Cardiac muscle cell (in vitro differentiated cells and primary cell): ENCODE results near the gene UNC80. TPM values are rescaled to one million over a fixed set of nuclear protein-coding genes. Genes with fewer than 3 reads are reported as not detected.

Experiments
- DNase-seq, 2 donors: peaks; one replicate each; pipeline versions ENCODE4 v3.0.0 to v3.0.0-alpha.2; 2010 to 2017; ENCODE audit warnings: low read depth in 1 of 2, low spot score in 1 of 2
- H3K27ac ChIP-seq: fragments of 200-600 bp; sonication (generic); 2 replicates; pipeline ENCODE4 v1.5.1; 2016
- H3K27me3 ChIP-seq: fragments of 200-600 bp; sonication (generic); 2 replicates; pipeline ENCODE4 v1.6.0; 2016; ENCODE audit warnings: control low read depth
- H3K36me3 ChIP-seq: fragments of 200-600 bp; sonication (generic); 2 replicates; pipeline ENCODE4 v1.5.1; 2016; ENCODE audit warnings: control low read depth
- H3K4me1 ChIP-seq: fragments of 200-600 bp; sonication (generic); 2 replicates; pipeline ENCODE4 v1.8.1; 2017; ENCODE audit warnings: low read depth, mild to moderate bottlenecking, mixed run types
- H3K4me3 ChIP-seq: fragments of 200-600 bp; sonication (generic); 2 replicates; pipeline ENCODE4 v1.5.1; 2016; ENCODE audit warnings: mild to moderate bottlenecking
- H3K9me3 ChIP-seq: fragments of 200-600 bp; sonication (generic); 2 replicates; pipeline ENCODE4 v1.5.1; 2017; ENCODE audit warnings: low read depth, mild to moderate bottlenecking, control low read depth
- CTCF ChIP-seq: IDR thresholded peaks from 2 replicates; pipeline ENCODE4 v1.5.1; 2012; ENCODE audit warnings: low read depth, mild to moderate bottlenecking, low read length
- polyA plus RNA-seq: library from polyadenylated mRNA; unstranded; fragments of >200 nt; fragmentation: Nextera tagmentation; extraction: Ambion mirVana; gene quantifications from 2 replicates; pipeline ENCODE4 v1.2.1, GENCODE V29; 2016
- total RNA-seq: library from RNA; depleted of rRNA; stranded (reverse); fragments of >200 nt; gene quantifications from 2 replicates; pipeline ENCODE4 v1.2.3, GENCODE V29; 2016

Gene UNC80
- total and polyA plus RNA-seq, 2 experiments from 2014 or later: 0.39 to 0.54 TPM

- Histone ChIP-seq H3K27me3 (no peaks in the 10 kb centered on the region), H3K4me3 (no peak overlapping the region), H3K9me3 (no peaks in the 10 kb centered on the region), H3K36me3 (no peaks in the 10 kb centered on the region), H3K4me1 (no peaks in the 10 kb centered on the region), H3K27ac (no peak overlapping the region)
- no peak for DNase-seq
- no peak for TF ChIP-seq CTCF
These were observed 205.2 kb downstream of the UNC80 start for GRCh38 chr2:209976698-209977385.

- Histone ChIP-seq H3K27ac (no peak overlapping the region), H3K27me3 (no peaks in the 10 kb centered on the region), H3K4me1 (no peaks in the 10 kb centered on the region), H3K36me3 (no peaks in the 10 kb centered on the region), H3K4me3 (no peak overlapping the region), H3K9me3 (no peaks in the 10 kb centered on the region)
- peak; percentile 39 to 60 for DNase-seq
- peak; percentile 46 for TF ChIP-seq CTCF
These were observed 206.0 kb downstream of the UNC80 start for GRCh38 chr2:209977386-209978239.

DNA sequence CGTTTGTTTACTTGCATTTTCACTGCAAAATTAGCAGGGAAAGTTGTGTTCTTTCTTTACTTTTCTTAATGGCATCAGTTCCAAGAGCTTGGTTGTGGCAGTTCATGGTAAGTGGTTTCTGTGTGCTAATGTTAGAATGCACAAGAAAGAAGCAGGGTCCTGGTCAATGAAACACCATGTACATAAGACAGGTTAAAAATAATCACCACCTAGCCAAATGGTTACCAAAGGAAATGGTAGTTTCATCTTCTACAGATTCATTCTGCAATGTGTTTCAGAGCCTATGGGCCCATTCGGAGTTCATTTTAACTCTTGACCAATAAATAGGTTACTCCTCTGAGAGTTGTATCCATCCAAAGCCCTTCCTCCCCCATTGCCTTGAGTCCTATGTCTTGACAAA is 212.7 kb downstream of the UNC80 start:
- no peak overlapping the region for H3K27ac ChIP-seq
- H3K27me3 ChIP-seq: no peaks in the 10 kb centered on the region
- DNase-seq: no peak
- no peaks in the 10 kb centered on the region for H3K9me3 ChIP-seq
- H3K4me1 ChIP-seq: no peaks in the 10 kb centered on the region
- H3K36me3 ChIP-seq: no peaks in the 10 kb centered on the region
- H3K4me3 ChIP-seq: no peak overlapping the region
- TF ChIP-seq CTCF: no peak

DNA sequence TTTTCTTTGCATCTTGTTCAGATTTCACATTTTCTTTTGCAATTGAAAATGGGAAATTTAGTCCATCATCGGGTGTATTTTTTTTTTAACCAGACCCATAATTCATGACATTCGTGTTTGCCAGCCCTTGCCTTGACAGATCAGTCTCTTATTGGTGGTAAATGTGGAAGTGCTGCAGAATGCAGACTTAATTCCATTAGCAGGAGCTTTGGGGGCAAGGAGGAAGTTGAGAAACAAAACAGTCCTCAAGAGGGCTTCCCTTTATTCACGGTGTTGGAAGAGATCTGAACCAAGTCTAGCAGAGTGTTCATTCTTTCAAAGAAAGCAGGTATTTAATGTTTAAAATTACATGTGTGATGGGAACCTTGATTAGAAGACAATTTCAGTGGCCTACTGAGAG is 214.2 kb downstream of the UNC80 start:
- Histone ChIP-seq H3K4me1 (no peaks in the 10 kb centered on the region), H3K27ac (no peak overlapping the region), H3K36me3 (no peaks in the 10 kb centered on the region), H3K4me3 (no peak overlapping the region), H3K9me3 (no peaks in the 10 kb centered on the region), H3K27me3 (peaks cover 10% of the 10 kb centered on the region)
- no peak for DNase-seq
- TF ChIP-seq CTCF: no peak

GRCh38 chr2:209986415-209986814 is 214.8 kb downstream of the UNC80 start:
- Histone ChIP-seq H3K4me1 (no peaks in the 10 kb centered on the region), H3K27ac (no peak overlapping the region), H3K4me3 (no peak overlapping the region), H3K27me3 (peaks cover 13% of the 10 kb centered on the region), H3K36me3 (no peaks in the 10 kb centered on the region), H3K9me3 (no peaks in the 10 kb centered on the region)
- no peak for DNase-seq
- TF ChIP-seq CTCF: no peak
